Psoas muscle (tissue), 8 donors: ENCODE measurements around the gene ARHGAP22. TPM values are rescaled to one million over a fixed set of nuclear protein-coding genes. Genes with fewer than 3 reads are reported as not detected.

Source experiments
- ATAC-seq, 4 donors: fragments of 200-7000 bp; cut with Tn5 transposase; one replicate each; pipeline ENCODE4 v1.9.1; 2020; ENCODE audit warnings: moderate library complexity in 3 of 4, mild to moderate bottlenecking in 2 of 4
- DNase-seq, 2 donors: peaks; one replicate each; pipeline ENCODE4 v3.0.0-alpha.2; 2020
- H3K27ac ChIP-seq: fragments of 200-600 bp; one replicate; pipeline ENCODE4 v1.8.0; 2022
- H3K27me3 ChIP-seq, 3 donors: fragments of 200-600 bp in 1 of 3; one replicate each; pipeline versions ENCODE4 v1.6.1 to v1.8.0; 2013 to 2022; ENCODE audit warnings: low read length in 2 of 3, mild to moderate bottlenecking in 2 of 3, moderate library complexity in 1 of 3; ENCODE audit not compliant: insufficient read depth in 3 of 3
- H3K36me3 ChIP-seq, 2 donors: fragments of 200-600 bp in 1 of 2; one replicate each; pipeline versions ENCODE4 v1.6.1 to v1.8.0; 2013 to 2022; ENCODE audit warnings: low read depth in 1 of 2, mild to moderate bottlenecking in 1 of 2, moderate library complexity in 1 of 2; ENCODE audit not compliant: insufficient read depth in 1 of 2
- H3K4me1 ChIP-seq: fragments of 200-600 bp; one replicate; pipeline ENCODE4 v1.8.0; 2022
- H3K4me3 ChIP-seq: fragments of 200-600 bp; one replicate; pipeline ENCODE4 v1.8.0; 2022; ENCODE audit warnings: mild to moderate bottlenecking
- H3K9me3 ChIP-seq: fragments of 200-600 bp; one replicate; pipeline ENCODE4 v1.8.0; 2022
- WGBS, 3 donors: extraction: QIAGEN DNeasy Blood & Tissue Kit; methylation state at CpG; one replicate each; pipeline versions ENCODE4 v1.1.6 to v1.1.7; 2013; 5-methylcytosine and 5-hydroxymethylcytosine counted together
- intact Hi-C, 2 donors: fragments of 100-400 bp; cut with DNase I; formaldehyde crosslinking; loops; one replicate each; pipeline versions ENCODE4 v1.11.0 to v1.14.2; 2022
- polyA plus RNA-seq, 3 donors: library from polyadenylated mRNA; stranded (reverse); fragments of 200-250 nt; gene quantifications; one replicate each; pipeline ENCODE4 v1.2.3, GENCODE V29; 2013
- total RNA-seq, 4 donors: library from RNA; stranded (reverse); fragmentation: NEBNext Ultra II Directional in 2 of 4; extraction: Animal tissue kit (Norgen Biotek cat#: 25700) in 2 of 4; gene quantifications; one replicate each; pipeline versions ENCODE4 v1.2.1 to v1.2.4, GENCODE V29; 2021 to 2023
- TF ChIP-seq, protein P1 (sequence below): fragments of 200-600 bp; IDR thresholded peaks from one replicate; pipeline ENCODE4 v1.8.0; 2022; ENCODE audit warnings: antibody characterized with exemption
- donor health status: healthy with polysubstance abuse.
- donor health status: DM: no; HTN: no; CAD: no; lungs with moderate emphysema.
- donor health status: Bipolar disorder and iron deficiency.
- donor health status: healthy.
- donor health status: DM: yes; HTN: yes; CAD: no.
- donor health status: DM: no; HTN: no; CAD: no.
- donor health status: DM: no; HTN: no; CAD: no.
- donor health status: DM: yes; HTN: yes; CAD: no.

ARHGAP22 gene
- total and polyA plus RNA-seq, 7 donors: 0.46 to 2.9 (median 1.6) TPM

- no peaks in the 10 kb centered on the region for H3K4me1 ChIP-seq
- ATAC-seq: no peak
- no peak for DNase-seq
- TF ChIP-seq, protein P1, sequence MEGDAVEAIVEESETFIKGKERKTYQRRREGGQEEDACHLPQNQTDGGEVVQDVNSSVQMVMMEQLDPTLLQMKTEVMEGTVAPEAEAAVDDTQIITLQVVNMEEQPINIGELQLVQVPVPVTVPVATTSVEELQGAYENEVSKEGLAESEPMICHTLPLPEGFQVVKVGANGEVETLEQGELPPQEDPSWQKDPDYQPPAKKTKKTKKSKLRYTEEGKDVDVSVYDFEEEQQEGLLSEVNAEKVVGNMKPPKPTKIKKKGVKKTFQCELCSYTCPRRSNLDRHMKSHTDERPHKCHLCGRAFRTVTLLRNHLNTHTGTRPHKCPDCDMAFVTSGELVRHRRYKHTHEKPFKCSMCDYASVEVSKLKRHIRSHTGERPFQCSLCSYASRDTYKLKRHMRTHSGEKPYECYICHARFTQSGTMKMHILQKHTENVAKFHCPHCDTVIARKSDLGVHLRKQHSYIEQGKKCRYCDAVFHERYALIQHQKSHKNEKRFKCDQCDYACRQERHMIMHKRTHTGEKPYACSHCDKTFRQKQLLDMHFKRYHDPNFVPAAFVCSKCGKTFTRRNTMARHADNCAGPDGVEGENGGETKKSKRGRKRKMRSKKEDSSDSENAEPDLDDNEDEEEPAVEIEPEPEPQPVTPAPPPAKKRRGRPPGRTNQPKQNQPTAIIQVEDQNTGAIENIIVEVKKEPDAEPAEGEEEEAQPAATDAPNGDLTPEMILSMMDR: no peak
- no peaks in the 10 kb centered on the region for H3K36me3 ChIP-seq
- intact Hi-C loops: no loop called here
- peaks cover 0 to 2% (median 0%) of the 10 kb centered on the region in 3 donors for H3K27me3 ChIP-seq
- 82 to 92% (median 84%) methylated on average over 2 of the region's 2 CpGs for WGBS, 3 donors
- no peaks in the 10 kb centered on the region for H3K9me3 ChIP-seq
- no peak overlapping the region for H3K4me3 ChIP-seq
- H3K27ac ChIP-seq: no peak overlapping the region
Measured at GRCh38 chr10:48576501-48576900, 28.4 kb downstream of the ARHGAP22 start.

GRCh38 chr10:48575901-48576300, 29.0 kb downstream of the ARHGAP22 start:
- no peaks in the 10 kb centered on the region for H3K4me1 ChIP-seq
- WGBS, 3 donors: 92 to 100% (median 94%) methylated on average over 4 of the region's 4 CpGs

DNA sequence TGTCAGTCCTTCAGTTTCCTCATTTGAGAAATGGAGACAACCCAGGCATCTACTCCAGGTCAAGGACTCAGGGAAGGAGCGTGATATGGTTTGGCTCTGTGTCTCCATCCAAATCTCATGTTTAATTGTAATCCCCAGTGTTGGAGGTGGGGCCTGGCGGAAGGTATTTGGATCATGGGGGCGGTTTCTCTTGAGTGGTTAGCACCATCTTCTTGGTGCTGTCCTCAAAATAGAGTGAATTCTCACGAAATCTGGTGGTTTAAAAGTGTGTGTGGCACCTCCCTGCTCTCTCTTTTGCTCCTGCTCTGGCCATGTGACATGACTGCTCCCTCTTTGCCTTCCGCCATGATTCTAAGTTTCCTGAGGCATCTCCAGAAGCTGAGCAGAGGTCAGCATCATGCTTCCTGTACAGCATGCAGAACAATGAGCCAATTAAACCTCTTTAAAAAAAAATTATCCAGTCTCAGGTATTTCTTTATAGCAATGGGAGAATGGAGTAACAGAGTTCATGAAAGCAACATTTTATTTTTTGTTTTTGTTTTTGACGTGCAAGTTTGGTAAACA, 30.0 kb downstream of the ARHGAP22 start:
- H3K27me3 ChIP-seq: no peaks in the 10 kb centered on the region
- ATAC-seq (no peak), DNase-seq (no peak)
- no peaks in the 10 kb centered on the region for H3K9me3 ChIP-seq
- WGBS, 3 donors: 81 to 85% (median 84%) methylated on average over 6 of the region's 6 CpGs
- TF ChIP-seq, protein P1: no peak
- intact Hi-C loops: no loop called here
- no peak overlapping the region for H3K27ac ChIP-seq
- H3K4me3 ChIP-seq: no peak overlapping the region
- no peaks in the 10 kb centered on the region for H3K36me3 ChIP-seq
- H3K4me1 ChIP-seq: no peaks in the 10 kb centered on the region

More at GRCh38 chr10:48575901-48576300, 29.0 kb downstream of the ARHGAP22 start:
- H3K4me3 ChIP-seq: no peak overlapping the region
- H3K9me3 ChIP-seq: no peaks in the 10 kb centered on the region
- no peak for DNase-seq
- no peak overlapping the region for H3K27ac ChIP-seq
- H3K27me3 ChIP-seq: no peaks in the 10 kb centered on the region
- no peaks in the 10 kb centered on the region for H3K36me3 ChIP-seq
- TF ChIP-seq, protein P1: no peak
- intact Hi-C loops: no loop called here
- ATAC-seq: no peak

DNA sequence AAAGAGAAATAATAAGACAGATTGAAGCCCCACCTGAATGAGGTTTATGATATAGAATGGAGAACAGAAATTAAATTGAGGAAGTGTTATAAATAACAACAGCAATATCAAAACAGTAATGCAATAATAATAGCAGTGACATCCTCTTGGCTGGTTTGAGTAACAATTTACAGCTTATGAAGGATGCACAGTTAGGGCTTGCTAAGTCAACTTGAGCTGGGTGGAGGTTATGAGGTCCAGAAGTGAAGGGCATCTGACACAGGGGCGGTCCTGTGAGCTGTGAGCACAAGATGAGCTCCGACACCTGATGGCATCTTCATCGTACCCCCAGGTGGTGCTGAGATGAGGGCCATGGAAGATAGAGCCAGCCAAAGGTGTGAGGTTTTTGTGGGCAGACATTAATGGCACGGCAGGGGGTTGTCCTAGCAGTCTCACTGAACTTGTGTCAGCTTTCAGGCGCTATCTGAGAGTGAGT, 30.5 kb downstream of the ARHGAP22 start:
- WGBS, 3 donors: 90 to 93% (median 93%) methylated on average over 5 of the region's 5 CpGs
- TF ChIP-seq, protein P1: no peak
- H3K27me3 ChIP-seq: no peaks in the 10 kb centered on the region

GRCh38 chr10:48573045-48573444, 31.8 kb downstream of the ARHGAP22 start:
- DNase-seq (no peak), ATAC-seq (no peak)
- Histone ChIP-seq H3K4me1 (peaks cover 4% of the 10 kb centered on the region), H3K4me3 (no peak overlapping the region), H3K27me3 (no peaks in the 10 kb centered on the region), H3K36me3 (no peaks in the 10 kb centered on the region), H3K9me3 (no peaks in the 10 kb centered on the region), H3K27ac (no peak overlapping the region)
- intact Hi-C loops: no loop called here
- TF ChIP-seq, protein P1: no peak
- WGBS, 3 donors: 88 to 96% (median 95%) methylated on average over 5 of the region's 5 CpGs

More for the DNA sequence above, 30.5 kb downstream of the ARHGAP22 start:
- Histone ChIP-seq H3K27ac (no peak overlapping the region), H3K36me3 (no peaks in the 10 kb centered on the region), H3K9me3 (no peaks in the 10 kb centered on the region), H3K4me1 (peaks cover 3% of the 10 kb centered on the region), H3K4me3 (no peak overlapping the region)
- intact Hi-C loops: no loop called here
- no peak for ATAC-seq
- DNase-seq: no peak
